ENCODE measurements around the gene HMOX2. TPM values are rescaled to one million over a fixed set of nuclear protein-coding genes. Genes with fewer than 3 reads are reported as not detected.

Gene HMOX2
- total RNA-seq, 1 donor from 2014 or later: 46.4 TPM

DNA sequence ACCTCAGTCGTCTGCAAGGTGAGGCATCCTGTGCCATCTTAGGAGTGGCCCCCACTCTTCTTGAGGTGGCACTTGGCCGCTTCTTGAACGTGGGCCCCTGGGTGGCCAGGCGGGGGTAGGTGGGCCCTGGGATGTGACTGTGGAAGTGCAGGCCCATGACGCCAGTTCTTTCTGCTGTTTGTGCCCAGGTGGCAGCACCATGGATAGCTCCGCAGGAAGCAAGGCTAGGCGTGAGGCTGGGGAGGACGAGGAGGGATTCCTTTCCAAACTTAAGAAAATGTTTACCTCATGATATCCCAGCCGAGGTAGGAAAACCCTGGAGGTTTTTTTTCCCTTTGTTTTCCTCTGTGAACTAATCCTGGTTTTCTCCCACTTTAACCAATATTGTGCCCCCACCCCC is 21.6 kb upstream of the HMOX2 start:
- peak overlapping the region; percentile 49 for H3K27ac Mint-ChIP-seq (ENCODE audit: unreplicated experiment)
- TF ChIP-seq, protein P1, sequence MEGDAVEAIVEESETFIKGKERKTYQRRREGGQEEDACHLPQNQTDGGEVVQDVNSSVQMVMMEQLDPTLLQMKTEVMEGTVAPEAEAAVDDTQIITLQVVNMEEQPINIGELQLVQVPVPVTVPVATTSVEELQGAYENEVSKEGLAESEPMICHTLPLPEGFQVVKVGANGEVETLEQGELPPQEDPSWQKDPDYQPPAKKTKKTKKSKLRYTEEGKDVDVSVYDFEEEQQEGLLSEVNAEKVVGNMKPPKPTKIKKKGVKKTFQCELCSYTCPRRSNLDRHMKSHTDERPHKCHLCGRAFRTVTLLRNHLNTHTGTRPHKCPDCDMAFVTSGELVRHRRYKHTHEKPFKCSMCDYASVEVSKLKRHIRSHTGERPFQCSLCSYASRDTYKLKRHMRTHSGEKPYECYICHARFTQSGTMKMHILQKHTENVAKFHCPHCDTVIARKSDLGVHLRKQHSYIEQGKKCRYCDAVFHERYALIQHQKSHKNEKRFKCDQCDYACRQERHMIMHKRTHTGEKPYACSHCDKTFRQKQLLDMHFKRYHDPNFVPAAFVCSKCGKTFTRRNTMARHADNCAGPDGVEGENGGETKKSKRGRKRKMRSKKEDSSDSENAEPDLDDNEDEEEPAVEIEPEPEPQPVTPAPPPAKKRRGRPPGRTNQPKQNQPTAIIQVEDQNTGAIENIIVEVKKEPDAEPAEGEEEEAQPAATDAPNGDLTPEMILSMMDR (IDR thresholded peaks at IDR 0.05): no peak
- H3K4me1 Mint-ChIP-seq (ENCODE audit: low read depth): peaks cover 5% of the 10 kb centered on the region
- peaks cover 29% of the 10 kb centered on the region for H3K36me3 Mint-ChIP-seq (ENCODE audit: low read depth)
- no peaks in the 10 kb centered on the region for H3K27me3 Mint-ChIP-seq (ENCODE audit: low read depth)
- no peaks in the 10 kb centered on the region for H3K9me3 Mint-ChIP-seq (ENCODE audit: low read depth)
- no peak overlapping the region for H3K4me3 Mint-ChIP-seq (ENCODE audit: unreplicated experiment)
- DNase-seq (ENCODE audit: low spot score): no peak

DNA sequence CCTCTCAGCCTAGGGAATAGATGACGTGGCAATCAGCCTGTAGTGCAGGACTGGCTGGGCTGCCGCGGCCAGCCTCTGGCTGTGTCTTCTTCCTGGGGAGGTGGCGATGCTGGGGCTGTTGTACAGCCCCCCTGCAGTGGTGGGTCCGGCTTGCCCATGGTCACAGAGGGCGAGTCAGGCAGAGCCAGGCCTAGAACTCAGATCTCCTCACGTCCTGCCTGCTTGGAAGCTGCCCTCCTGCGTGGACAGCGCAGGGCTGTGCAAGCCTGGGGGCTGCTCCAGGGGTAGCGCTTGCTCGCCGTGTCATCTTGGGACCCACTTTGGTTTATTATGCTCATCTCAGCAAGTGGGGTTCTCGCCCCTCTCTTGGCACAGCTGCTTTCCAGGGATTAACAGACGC is 21.1 kb upstream of the HMOX2 start:
- H3K4me1 Mint-ChIP-seq (ENCODE audit: low read depth): peaks cover 5% of the 10 kb centered on the region
- no peaks in the 10 kb centered on the region for H3K27me3 Mint-ChIP-seq (ENCODE audit: low read depth)
- TF ChIP-seq, protein P1 (IDR thresholded peaks at IDR 0.05): no peak
- H3K9me3 Mint-ChIP-seq (ENCODE audit: low read depth): no peaks in the 10 kb centered on the region
- H3K36me3 Mint-ChIP-seq (ENCODE audit: low read depth): peaks cover 27% of the 10 kb centered on the region
- no peak for DNase-seq (ENCODE audit: low spot score)
- no peak overlapping the region for H3K4me3 Mint-ChIP-seq (ENCODE audit: unreplicated experiment)
- no peak overlapping the region for H3K27ac Mint-ChIP-seq (ENCODE audit: unreplicated experiment)

GRCh38 chr16:4455951-4456350 is 20.2 kb upstream of the HMOX2 start:
- no peak for DNase-seq (ENCODE audit: low spot score)
- Mint-ChIP-seq H3K27ac (ENCODE audit: unreplicated experiment) (no peak overlapping the region), H3K36me3 (ENCODE audit: low read depth) (peaks cover 22% of the 10 kb centered on the region), H3K9me3 (ENCODE audit: low read depth) (no peaks in the 10 kb centered on the region), H3K4me3 (ENCODE audit: unreplicated experiment) (no peak overlapping the region), H3K4me1 (ENCODE audit: low read depth) (peaks cover 2% of the 10 kb centered on the region), H3K27me3 (ENCODE audit: low read depth) (no peaks in the 10 kb centered on the region)
- TF ChIP-seq, protein P1 (IDR thresholded peaks at IDR 0.05): no peak

- Mint-ChIP-seq H3K27me3 (ENCODE audit: low read depth) (no peaks in the 10 kb centered on the region), H3K9me3 (ENCODE audit: low read depth) (no peaks in the 10 kb centered on the region), H3K4me1 (ENCODE audit: low read depth) (peaks cover 6% of the 10 kb centered on the region), H3K4me3 (ENCODE audit: unreplicated experiment) (no peak overlapping the region), H3K27ac (ENCODE audit: unreplicated experiment) (no peak overlapping the region), H3K36me3 (ENCODE audit: low read depth) (peaks cover 12% of the 10 kb centered on the region)
- no peak for DNase-seq (ENCODE audit: low spot score)
- TF ChIP-seq, protein P1 (IDR thresholded peaks at IDR 0.05): no peak
These were observed 15.3 kb upstream of the HMOX2 start for GRCh38 chr16:4460936-4461249.

DNA sequence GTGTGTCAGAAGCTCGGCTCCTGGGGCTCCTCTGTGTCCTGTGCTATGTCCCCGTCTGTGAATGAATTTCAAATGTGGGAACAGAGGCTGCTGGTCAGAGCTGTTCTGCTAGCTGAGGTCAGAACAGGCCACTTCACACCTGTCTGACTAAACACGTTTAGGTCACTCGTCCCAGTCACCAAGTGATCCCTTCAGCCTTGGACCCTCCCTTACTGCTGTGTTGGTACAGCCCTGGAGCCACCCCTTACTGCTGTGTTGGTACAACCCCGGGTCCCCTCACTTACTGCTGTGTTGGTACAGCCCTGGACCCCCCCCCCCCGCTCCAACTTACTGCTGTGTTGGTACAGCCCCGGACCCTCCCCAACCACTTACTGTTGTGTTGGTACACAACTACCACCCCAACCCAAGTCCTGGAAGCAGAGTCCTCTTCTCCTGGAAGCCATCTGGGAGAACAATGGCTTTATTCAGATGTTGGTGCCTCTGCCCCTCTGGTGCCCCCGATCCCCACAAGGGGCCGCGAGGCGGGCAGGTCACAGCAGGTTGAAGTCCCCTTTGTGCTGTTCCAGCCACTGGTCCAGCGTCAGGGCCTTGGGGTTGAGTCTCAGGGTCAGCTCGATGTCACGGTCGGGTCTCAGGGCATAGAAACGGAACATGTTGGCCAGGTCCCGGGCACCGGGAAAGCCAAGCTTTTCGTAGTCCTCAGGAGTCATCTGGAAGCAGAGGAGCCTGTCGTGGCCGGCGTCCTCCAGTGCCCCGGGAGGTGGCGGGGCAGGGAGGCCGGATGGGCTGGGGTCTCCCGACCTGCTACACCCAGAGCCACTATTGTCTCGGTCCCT is 14.7 kb upstream of the HMOX2 start:
- no peaks in the 10 kb centered on the region for H3K27me3 Mint-ChIP-seq (ENCODE audit: low read depth)
- TF ChIP-seq, protein P1 (IDR thresholded peaks at IDR 0.05): no peak
- peaks cover 6% of the 10 kb centered on the region for H3K4me1 Mint-ChIP-seq (ENCODE audit: low read depth)
- no peaks in the 10 kb centered on the region for H3K9me3 Mint-ChIP-seq (ENCODE audit: low read depth)
- H3K4me3 Mint-ChIP-seq (ENCODE audit: unreplicated experiment): no peak overlapping the region
- DNase-seq (ENCODE audit: low spot score): no peak
- H3K36me3 Mint-ChIP-seq (ENCODE audit: low read depth): peaks cover 12% of the 10 kb centered on the region
- no peak overlapping the region for H3K27ac Mint-ChIP-seq (ENCODE audit: unreplicated experiment)

Data from chondrocyte (in vitro differentiated cells).